GM18511 (cell line): ENCODE data around the gene CA5A.
"Not testable (repeated sequence)": the region's sequence is repeated elsewhere in the genome, so short reads cannot be mapped to it uniquely, and the experiment has no call there.

ENCODE experiments used
- ATAC-seq: cut with Tn5 transposase; IDR thresholded peaks from one replicate; pipeline ENCODE4 v1.9.1; 2021; ENCODE audit warnings: mild to moderate bottlenecking, moderate library complexity; ENCODE audit not compliant: unreplicated experiment

The CA5A gene

GRCh38 chr16:87949071-87949744, 12.9 kb upstream of the CA5A start:
- no peak for ATAC-seq

GRCh38 chr16:87948735-87949070, 12.4 kb upstream of the CA5A start:
- ATAC-seq = no peak

- no peak for ATAC-seq
Measured at GRCh38 chr16:87948119-87948545, 11.8 kb upstream of the CA5A start.

- ATAC-seq = no peak
Measured at GRCh38 chr16:87947356-87948118, 11.2 kb upstream of the CA5A start.

- ATAC-seq = no peak
Measured at GRCh38 chr16:87946596-87947347, 10.4 kb upstream of the CA5A start.

- no peak for ATAC-seq
Measured at GRCh38 chr16:87945351-87946042, 9.2 kb upstream of the CA5A start.

GRCh38 chr16:87942680-87943079, 6.4 kb upstream of the CA5A start:
- no peak for ATAC-seq

- no peak for ATAC-seq
Measured at GRCh38 chr16:87939562-87940423, 3.5 kb upstream of the CA5A start.

GRCh38 chr16:87938412-87938949, 2.2 kb upstream of the CA5A start:
- no peak for ATAC-seq

GRCh38 chr16:87937231-87937542, 858 bp upstream of the CA5A start:
- not testable (repeated sequence) for ATAC-seq

- ATAC-seq = not testable (repeated sequence)
Measured at GRCh38 chr16:87936016-87936374, 334 bp downstream of the CA5A start.

- not testable (repeated sequence) for ATAC-seq
Measured at GRCh38 chr16:87934752-87935425, 1.4 kb downstream of the CA5A start.

GRCh38 chr16:87933140-87933495, 3.2 kb downstream of the CA5A start:
- no peak for ATAC-seq

- not testable (repeated sequence) for ATAC-seq
Measured at GRCh38 chr16:87932475-87933139, 3.7 kb downstream of the CA5A start.

GRCh38 chr16:87931504-87931903, 4.8 kb downstream of the CA5A start:
- ATAC-seq = no peak

GRCh38 chr16:87930456-87930855, 5.9 kb downstream of the CA5A start:
- ATAC-seq = no peak

- ATAC-seq = no peak
Measured at GRCh38 chr16:87929986-87930385, 6.3 kb downstream of the CA5A start.

GRCh38 chr16:87927195-87927562, 9.2 kb downstream of the CA5A start:
- ATAC-seq = no peak
